D721Med (cell line): ENCODE results near the gene GBE1.
A peak's percentile ranks its signal among the peaks of the same experiment; 100 is the strongest.

Source experiments
- DNase-seq: peaks from one replicate; pipeline ENCODE4 v3.0.0; 2011; ENCODE audit warnings: low spot score; ENCODE audit not compliant: insufficient read length
- FAIRE-seq: peaks from 2 replicates; lab custom pipeline; 2011; peaks lifted over from hg19 to GRCh38; lab: Jason Lieb, UNC
- CTCF ChIP-seq: IDR thresholded peaks from 2 replicates; pipeline ENCODE4 v1.5.1; 2012; ENCODE audit warnings: mild to moderate bottlenecking, control low read depth; ENCODE audit not compliant: insufficient read depth; ENCODE audit errors: missing control alignments

Gene GBE1

GRCh38 chr3:81707996-81708395 is 53.4 kb downstream of the GBE1 start:
- TF ChIP-seq CTCF = no peak
- FAIRE-seq = no peak
- no peak for DNase-seq

- no peak for TF ChIP-seq CTCF
- FAIRE-seq (no peak), DNase-seq (no peak)
These were observed 59.3 kb downstream of the GBE1 start for GRCh38 chr3:81702126-81702525.

- no peak for DNase-seq
- peak; percentile 79 for FAIRE-seq
- no peak for TF ChIP-seq CTCF
These were observed 61.7 kb downstream of the GBE1 start for GRCh38 chr3:81699536-81700320.

- no peak for DNase-seq
- TF ChIP-seq CTCF = no peak
- no peak for FAIRE-seq
These were observed 65.4 kb downstream of the GBE1 start for GRCh38 chr3:81696090-81696489.

GRCh38 chr3:81695302-81695701 is 66.1 kb downstream of the GBE1 start:
- TF ChIP-seq CTCF = no peak
- no peak for DNase-seq
- FAIRE-seq = no peak

GRCh38 chr3:81694662-81695061 is 66.8 kb downstream of the GBE1 start:
- no peak for FAIRE-seq
- DNase-seq = no peak
- TF ChIP-seq CTCF = no peak

GRCh38 chr3:81692766-81693165 is 68.7 kb downstream of the GBE1 start:
- DNase-seq = no peak
- no peak for TF ChIP-seq CTCF
- no peak for FAIRE-seq
